ENCODE data around the gene HOMER2.

The HOMER2 gene

GRCh38 chr15:82964890-82965289 is 12.4 kb upstream of the HOMER2 start:
- H3K27me3 ChIP-seq (ENCODE audit: insufficient read depth, low read length), result no peaks in the 10 kb centered on the region
- H3K9me3 ChIP-seq (ENCODE audit: insufficient read depth, low read depth, low read length), result no peaks in the 10 kb centered on the region
- 97% methylated on average over 5 of the region's 5 CpGs for WGBS
- H3K9ac ChIP-seq (ENCODE audit: low read depth, low read length), result no peak overlapping the region
- peaks cover 8% of the 10 kb centered on the region; the same call in 1 of the 2 replicates for H3K4me1 ChIP-seq (ENCODE audit: insufficient read depth, low read length)
- no peak overlapping the region for H3K27ac ChIP-seq (ENCODE audit: low read depth, low read length)
- H3K36me3 ChIP-seq (ENCODE audit: insufficient read depth, low read length), result no peaks in the 10 kb centered on the region
- H3K4me3 ChIP-seq (ENCODE audit: low read length), result no peak overlapping the region

DNA sequence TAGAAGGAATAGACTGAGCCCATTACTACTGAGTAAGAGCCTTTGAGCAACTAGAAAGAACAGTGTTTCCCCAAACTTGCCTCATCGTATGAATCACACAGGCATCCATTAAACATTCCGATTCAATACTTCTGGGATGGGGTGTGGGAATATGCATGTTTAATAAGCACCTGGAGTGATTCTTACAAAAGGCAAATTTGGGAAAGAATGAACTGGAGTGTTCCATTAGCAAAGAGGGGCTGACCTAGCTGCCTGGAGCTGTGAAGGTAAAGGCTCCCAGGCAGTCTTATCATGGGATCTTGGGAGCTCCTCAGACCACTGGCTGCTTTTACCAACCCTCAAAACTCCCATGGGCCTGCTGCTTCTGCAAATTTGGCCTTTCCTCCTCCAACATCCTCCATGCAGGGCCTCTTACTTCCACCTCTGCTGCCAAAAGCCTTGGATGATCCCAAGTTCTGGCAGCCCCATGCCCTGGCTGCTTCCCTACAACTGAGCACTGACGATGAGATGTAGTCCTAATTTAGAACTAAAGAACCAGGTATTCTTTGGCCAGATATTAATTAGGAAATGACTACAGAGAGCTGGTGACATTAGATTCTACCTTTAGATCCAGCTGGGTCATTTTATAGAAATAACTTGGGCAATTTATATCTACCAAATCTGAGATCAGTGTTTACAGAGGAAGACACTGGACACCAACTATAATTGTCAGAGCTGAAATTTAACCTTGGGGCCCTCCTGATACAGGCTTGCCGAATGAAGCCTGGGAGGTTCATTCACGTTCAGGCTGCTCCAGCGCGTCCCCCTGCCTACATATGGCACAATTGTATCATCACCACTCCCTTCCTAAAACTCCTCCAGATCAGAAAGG is 11.2 kb upstream of the HOMER2 start:
- Histone ChIP-seq H3K4me3 (ENCODE audit: low read length) (no peak overlapping the region), H3K9me3 (ENCODE audit: insufficient read depth, low read depth, low read length) (no peaks in the 10 kb centered on the region), H3K27ac (ENCODE audit: low read depth, low read length) (peak overlapping the region; percentile 56), H3K36me3 (ENCODE audit: insufficient read depth, low read length) (no peaks in the 10 kb centered on the region), H3K9ac (ENCODE audit: low read depth, low read length) (0 out of 2 replicates have a peak overlapping the region, but pooled peaks have one; percentile 29), H3K4me1 (ENCODE audit: insufficient read depth, low read length) (peaks cover 8% of the 10 kb centered on the region; the same call in 1 of the 2 replicates), H3K27me3 (ENCODE audit: insufficient read depth, low read length) (no peaks in the 10 kb centered on the region)
- 80% methylated on average over 6 of the region's 7 CpGs for WGBS

- WGBS, result 91% methylated on average over 3 of the region's 3 CpGs
- no peaks in the 10 kb centered on the region for H3K9me3 ChIP-seq (ENCODE audit: insufficient read depth, low read depth, low read length)
- no peak overlapping the region for H3K9ac ChIP-seq (ENCODE audit: low read depth, low read length)
- H3K4me1 ChIP-seq (ENCODE audit: insufficient read depth, low read length), result peaks cover 8% of the 10 kb centered on the region; the same call in 1 of the 2 replicates
- H3K27ac ChIP-seq (ENCODE audit: low read depth, low read length), result no peak overlapping the region
- no peaks in the 10 kb centered on the region for H3K36me3 ChIP-seq (ENCODE audit: insufficient read depth, low read length)
- H3K27me3 ChIP-seq (ENCODE audit: insufficient read depth, low read length), result no peaks in the 10 kb centered on the region; the same call in 1 of the 2 replicates
- H3K4me3 ChIP-seq (ENCODE audit: low read length), result no peak overlapping the region
These were observed 8.2 kb upstream of the HOMER2 start for GRCh38 chr15:82960766-82961165.

DNA sequence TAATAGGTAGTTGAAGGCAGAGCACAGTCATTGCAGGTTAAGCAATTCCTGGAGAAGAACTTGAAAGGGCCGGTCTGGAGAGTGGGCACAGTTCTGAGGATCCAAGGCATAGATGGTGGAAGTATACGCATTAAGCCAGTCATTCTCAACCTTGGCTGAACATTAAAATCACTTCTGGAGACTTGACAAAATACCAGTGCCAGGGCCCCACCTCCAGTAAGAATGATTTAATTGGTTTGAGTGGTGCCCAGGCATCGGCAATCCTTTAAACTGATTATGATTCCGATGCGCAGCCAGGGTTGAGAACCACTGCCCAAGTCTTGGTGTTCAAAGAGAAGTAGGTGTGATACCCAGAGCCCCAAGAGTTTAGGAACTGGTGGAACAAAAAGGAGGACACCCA is 6.9 kb upstream of the HOMER2 start:
- WGBS, result 92% methylated on average over 5 of the region's 5 CpGs

DNA sequence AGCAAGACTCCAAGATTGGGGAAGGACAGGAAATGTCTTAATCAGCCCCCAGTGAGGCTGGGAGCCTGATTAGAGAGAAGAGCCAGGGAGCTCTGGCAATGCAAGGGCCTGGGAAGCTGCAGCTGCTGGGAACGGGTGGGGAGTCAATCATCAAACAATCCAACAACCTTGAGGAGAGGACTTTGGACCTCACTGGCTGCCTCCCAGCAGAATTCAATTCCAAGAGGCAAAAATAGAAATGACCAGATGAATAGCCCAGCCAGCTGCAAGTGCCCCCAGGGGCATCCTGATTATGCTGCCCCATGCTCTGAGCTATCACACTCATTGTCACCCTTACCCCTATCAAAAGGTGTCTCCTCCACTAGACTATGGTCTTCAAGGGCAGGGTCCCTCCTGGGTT is 6.1 kb upstream of the HOMER2 start:
- H3K9ac ChIP-seq (ENCODE audit: low read depth, low read length), result no peak overlapping the region
- H3K27me3 ChIP-seq (ENCODE audit: insufficient read depth, low read length), result peaks cover 4% of the 10 kb centered on the region
- H3K4me3 ChIP-seq (ENCODE audit: low read length), result no peak overlapping the region
- peaks cover 2% of the 10 kb centered on the region; the same call in 1 of the 2 replicates for H3K4me1 ChIP-seq (ENCODE audit: insufficient read depth, low read length)
- 76% methylated on average over 1 of the region's 1 CpG for WGBS
- H3K9me3 ChIP-seq (ENCODE audit: insufficient read depth, low read depth, low read length), result no peaks in the 10 kb centered on the region
- no peaks in the 10 kb centered on the region for H3K36me3 ChIP-seq (ENCODE audit: insufficient read depth, low read length)
- no peak overlapping the region for H3K27ac ChIP-seq (ENCODE audit: low read depth, low read length)

More for the DNA sequence above, 6.9 kb upstream of the HOMER2 start:
- Histone ChIP-seq H3K4me3 (ENCODE audit: low read length) (no peak overlapping the region), H3K9me3 (ENCODE audit: insufficient read depth, low read depth, low read length) (no peaks in the 10 kb centered on the region), H3K9ac (ENCODE audit: low read depth, low read length) (no peak overlapping the region), H3K4me1 (ENCODE audit: insufficient read depth, low read length) (peaks cover 8% of the 10 kb centered on the region; the same call in 1 of the 2 replicates), H3K27ac (ENCODE audit: low read depth, low read length) (no peak overlapping the region), H3K36me3 (ENCODE audit: insufficient read depth, low read length) (no peaks in the 10 kb centered on the region), H3K27me3 (ENCODE audit: insufficient read depth, low read length) (no peaks in the 10 kb centered on the region; the same call in 1 of the 2 replicates)

DNA sequence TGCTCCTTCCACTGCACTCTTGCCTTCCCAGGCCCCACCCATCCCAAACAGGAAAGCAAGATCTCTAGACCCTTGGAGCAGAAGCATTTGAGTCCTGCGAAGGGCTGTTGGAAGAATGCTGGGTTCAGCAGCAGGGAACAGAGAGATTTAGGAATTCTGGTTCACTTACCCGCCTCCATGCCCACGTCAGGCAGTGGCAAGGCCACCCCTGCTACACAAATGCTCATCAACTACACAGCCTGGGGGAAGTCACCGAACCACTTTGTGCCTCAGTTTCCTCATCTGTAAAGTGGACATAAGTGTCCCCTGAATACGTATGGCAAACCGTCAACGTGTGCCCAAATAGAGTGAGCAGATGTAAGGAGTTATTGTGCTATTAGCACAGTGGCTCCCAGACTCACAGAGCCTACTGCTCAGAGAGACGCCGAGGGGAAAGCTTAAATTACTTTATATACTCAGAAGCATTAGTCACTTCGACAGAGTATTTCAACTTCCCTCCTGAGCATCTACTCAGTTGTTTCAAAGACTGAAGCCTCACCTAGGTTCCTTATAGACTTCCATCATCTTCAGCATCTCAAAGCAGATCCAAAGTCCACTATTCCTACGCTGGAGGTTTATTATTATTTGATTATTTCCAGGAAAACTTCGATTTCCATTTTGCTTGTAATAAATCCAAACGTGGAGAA is 905 bp downstream of the HOMER2 start:
- Histone ChIP-seq H3K4me3 (ENCODE audit: low read length) (peak overlapping the region; percentile 73), H3K27ac (ENCODE audit: low read depth, low read length) (no peak overlapping the region), H3K27me3 (ENCODE audit: insufficient read depth, low read length) (peaks cover 50% of the 10 kb centered on the region), H3K4me1 (ENCODE audit: insufficient read depth, low read length) (no peaks in the 10 kb centered on the region), H3K9ac (ENCODE audit: low read depth, low read length) (peak overlapping the region; percentile 78), H3K9me3 (ENCODE audit: insufficient read depth, low read depth, low read length) (no peaks in the 10 kb centered on the region), H3K36me3 (ENCODE audit: insufficient read depth, low read length) (no peaks in the 10 kb centered on the region)
- WGBS, result 70% methylated on average over 13 of the region's 13 CpGs

- H3K9ac ChIP-seq (ENCODE audit: low read depth, low read length), result no peak overlapping the region
- no peak overlapping the region for H3K4me3 ChIP-seq (ENCODE audit: low read length)
- H3K27me3 ChIP-seq (ENCODE audit: insufficient read depth, low read length), result peaks cover 50% of the 10 kb centered on the region
- H3K4me1 ChIP-seq (ENCODE audit: insufficient read depth, low read length), result no peaks in the 10 kb centered on the region
- H3K36me3 ChIP-seq (ENCODE audit: insufficient read depth, low read length), result no peaks in the 10 kb centered on the region
- H3K27ac ChIP-seq (ENCODE audit: low read depth, low read length), result no peak overlapping the region
- WGBS, result 91% methylated on average over 4 of the region's 6 CpGs
- H3K9me3 ChIP-seq (ENCODE audit: insufficient read depth, low read depth, low read length), result no peaks in the 10 kb centered on the region
These were observed 1.7 kb downstream of the HOMER2 start for GRCh38 chr15:82950746-82951370.

DNA sequence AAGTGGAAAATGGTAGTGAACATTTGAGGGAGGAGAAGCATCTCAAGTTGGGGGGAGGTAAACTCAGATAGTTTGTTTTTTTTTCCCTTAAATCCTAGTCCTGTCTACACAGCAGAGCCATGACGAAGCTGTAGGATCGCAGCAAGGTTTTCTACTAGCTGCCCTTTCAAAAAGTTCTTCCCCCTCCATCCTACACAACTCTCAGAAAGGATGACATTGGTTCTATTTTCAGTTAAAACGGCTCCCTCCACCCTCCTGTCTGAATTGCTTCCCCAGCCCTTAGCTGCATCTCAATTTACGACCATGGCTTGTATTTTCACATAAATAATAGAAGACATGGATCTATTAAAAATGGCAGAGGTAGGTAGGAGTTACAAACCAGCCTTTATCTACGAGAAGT is 2.2 kb downstream of the HOMER2 start:
- no peak overlapping the region for H3K27ac ChIP-seq (ENCODE audit: low read depth, low read length)
- no peak overlapping the region for H3K9ac ChIP-seq (ENCODE audit: low read depth, low read length)
- no peaks in the 10 kb centered on the region for H3K9me3 ChIP-seq (ENCODE audit: insufficient read depth, low read depth, low read length)
- H3K36me3 ChIP-seq (ENCODE audit: insufficient read depth, low read length), result no peaks in the 10 kb centered on the region
- no peak overlapping the region for H3K4me3 ChIP-seq (ENCODE audit: low read length)
- peaks cover 50% of the 10 kb centered on the region for H3K27me3 ChIP-seq (ENCODE audit: insufficient read depth, low read length)
- WGBS, result 91% methylated on average over 4 of the region's 5 CpGs
- H3K4me1 ChIP-seq (ENCODE audit: insufficient read depth, low read length), result no peaks in the 10 kb centered on the region

- 92% methylated on average over 8 of the region's 8 CpGs for WGBS
- H3K27me3 ChIP-seq (ENCODE audit: insufficient read depth, low read length), result peaks cover 26% of the 10 kb centered on the region
- H3K4me1 ChIP-seq (ENCODE audit: insufficient read depth, low read length), result 0 out of 2 replicates have a peak, but pooled peaks cover 3% of the 10 kb centered on the region
- H3K9me3 ChIP-seq (ENCODE audit: insufficient read depth, low read depth, low read length), result no peaks in the 10 kb centered on the region
- H3K4me3 ChIP-seq (ENCODE audit: low read length), result no peak overlapping the region
- no peaks in the 10 kb centered on the region for H3K36me3 ChIP-seq (ENCODE audit: insufficient read depth, low read length)
- H3K9ac ChIP-seq (ENCODE audit: low read depth, low read length), result no peak overlapping the region
- H3K27ac ChIP-seq (ENCODE audit: low read depth, low read length), result no peak overlapping the region
These were observed 6.3 kb downstream of the HOMER2 start for GRCh38 chr15:82946155-82946701.

GRCh38 chr15:82945326-82945725 is 7.2 kb downstream of the HOMER2 start:
- no peak overlapping the region for H3K27ac ChIP-seq (ENCODE audit: low read depth, low read length)
- H3K36me3 ChIP-seq (ENCODE audit: insufficient read depth, low read length), result no peaks in the 10 kb centered on the region
- no peak overlapping the region for H3K4me3 ChIP-seq (ENCODE audit: low read length)
- 98% methylated on average over 4 of the region's 5 CpGs for WGBS
- H3K9ac ChIP-seq (ENCODE audit: low read depth, low read length), result no peak overlapping the region
- peaks cover 17% of the 10 kb centered on the region for H3K27me3 ChIP-seq (ENCODE audit: insufficient read depth, low read length)
- no peaks in the 10 kb centered on the region for H3K9me3 ChIP-seq (ENCODE audit: insufficient read depth, low read depth, low read length)
- H3K4me1 ChIP-seq (ENCODE audit: insufficient read depth, low read length), result 0 out of 2 replicates have a peak, but pooled peaks cover 3% of the 10 kb centered on the region

Measured in HUES64 (cell line).